ENCODE data around the gene MSANTD3. TPM values are rescaled to one million over a fixed set of nuclear protein-coding genes. Genes with fewer than 3 reads are reported as not detected.

MSANTD3 gene
- total RNA-seq, 1 experiment from 2014 or later: 35.7 TPM

GRCh38 chr9:100477241-100477640, 50.3 kb downstream of the MSANTD3 start:
- H3K79me2 ChIP-seq (ENCODE audit: insufficient read depth, low read length): peaks cover 40% of the 10 kb centered on the region; the same call in 1 of the 2 replicates
- Mint-ChIP-seq H3K36me3 (ENCODE audit: insufficient read depth in 1 of 3, low read depth in 3 of 3) (peaks cover 4 to 15% (median 4%) of the 10 kb centered on the region in 3 experiments; a peak in 5 of 7 replicates), H3K27me3 (ENCODE audit: low read depth) (no peaks in the 10 kb centered on the region), H3K4me1 (peaks cover 45 to 48% of the 10 kb centered on the region in 2 experiments), H3K9me3 (no peaks in the 10 kb centered on the region; a peak in 1 of 5 replicates), H3K4me3 (no peak overlapping the region), H3K27ac (no peak overlapping the region)
- H4K8ac ChIP-seq (replicated peaks; ENCODE audit: insufficient read length, low read depth, low read length): no peak overlapping the region
- no peak overlapping the region for H3K14ac ChIP-seq (ENCODE audit: insufficient read depth, low read length)
- no CpG with 5 or more reads among the region's 4 CpGs for WGBS (ENCODE audit: extremely low coverage, insufficient read length, low lambda C conversion rate)
- no peak overlapping the region for H3K9ac ChIP-seq (ENCODE audit: extremely low read depth, insufficient read length, low read length)
- no peak overlapping the region for H4K5ac ChIP-seq (ENCODE audit: insufficient read length, low read depth, low read length)
- no peaks in the 10 kb centered on the region for H3K9me3 ChIP-seq (ENCODE audit: control insufficient read depth, low read depth, low read length)
- no peaks in the 10 kb centered on the region for H3K27me3 ChIP-seq (ENCODE audit: insufficient read depth, low read length)
- H3K56ac ChIP-seq (ENCODE audit: insufficient read length, low read depth, low read length): no peak overlapping the region
- no peak overlapping the region for H3K18ac ChIP-seq (ENCODE audit: insufficient read length, low read depth, low read length)
- H4K20me1 ChIP-seq (ENCODE audit: control insufficient read depth, insufficient read depth, insufficient read length): no peaks in the 10 kb centered on the region
- DNase-seq: no peak
- H2BK12ac ChIP-seq (ENCODE audit: insufficient read length, low read depth, low read length): no peak overlapping the region
- H2BK15ac ChIP-seq (ENCODE audit: low read depth, low read length): no peak overlapping the region
- no peak overlapping the region for H2BK120ac ChIP-seq (ENCODE audit: low read depth, low read length, poor library complexity, severe bottlenecking)
- H2BK5ac ChIP-seq (ENCODE audit: insufficient read length, low read length): no peak overlapping the region
- no peak overlapping the region for H3K4ac ChIP-seq (ENCODE audit: low read depth, low read length)
- no peak overlapping the region for H2AK5ac ChIP-seq (ENCODE audit: insufficient read length, low read length)
- H3K4me2 ChIP-seq (ENCODE audit: insufficient read depth, insufficient read length, low read length): no peak overlapping the region
- no peak overlapping the region for H4K91ac ChIP-seq (ENCODE audit: insufficient read length, low read depth, low read length)
- H2BK20ac ChIP-seq (ENCODE audit: low read depth, low read length, poor library complexity, severe bottlenecking): no peak overlapping the region
- peaks cover 3% of the 10 kb centered on the region; the same call in 1 of the 2 replicates for H3K4me1 ChIP-seq (ENCODE audit: insufficient read depth, low read length)
- TF ChIP-seq, protein P1, sequence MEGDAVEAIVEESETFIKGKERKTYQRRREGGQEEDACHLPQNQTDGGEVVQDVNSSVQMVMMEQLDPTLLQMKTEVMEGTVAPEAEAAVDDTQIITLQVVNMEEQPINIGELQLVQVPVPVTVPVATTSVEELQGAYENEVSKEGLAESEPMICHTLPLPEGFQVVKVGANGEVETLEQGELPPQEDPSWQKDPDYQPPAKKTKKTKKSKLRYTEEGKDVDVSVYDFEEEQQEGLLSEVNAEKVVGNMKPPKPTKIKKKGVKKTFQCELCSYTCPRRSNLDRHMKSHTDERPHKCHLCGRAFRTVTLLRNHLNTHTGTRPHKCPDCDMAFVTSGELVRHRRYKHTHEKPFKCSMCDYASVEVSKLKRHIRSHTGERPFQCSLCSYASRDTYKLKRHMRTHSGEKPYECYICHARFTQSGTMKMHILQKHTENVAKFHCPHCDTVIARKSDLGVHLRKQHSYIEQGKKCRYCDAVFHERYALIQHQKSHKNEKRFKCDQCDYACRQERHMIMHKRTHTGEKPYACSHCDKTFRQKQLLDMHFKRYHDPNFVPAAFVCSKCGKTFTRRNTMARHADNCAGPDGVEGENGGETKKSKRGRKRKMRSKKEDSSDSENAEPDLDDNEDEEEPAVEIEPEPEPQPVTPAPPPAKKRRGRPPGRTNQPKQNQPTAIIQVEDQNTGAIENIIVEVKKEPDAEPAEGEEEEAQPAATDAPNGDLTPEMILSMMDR (conservative IDR thresholded peaks at IDR 0.05): no peak
- no peaks in the 10 kb centered on the region for H3K79me1 ChIP-seq (ENCODE audit: insufficient read depth, low read depth, low read length, poor library complexity, severe bottlenecking)
- H3K23me2 ChIP-seq (ENCODE audit: insufficient read length, low read depth, low read length, poor library complexity, severe bottlenecking): peaks cover 12% of the 10 kb centered on the region
- H3K23ac ChIP-seq (ENCODE audit: insufficient read length, low read depth, low read length): no peak overlapping the region
- no peak overlapping the region for H3K27ac ChIP-seq (ENCODE audit: insufficient read length, low read depth, low read length)
- no peak overlapping the region for H3T11ph ChIP-seq (ENCODE audit: low read length)
- no peak overlapping the region for H2AFZ ChIP-seq (ENCODE audit: low read length)
